Coronary artery (tissue), 2 donors: ENCODE data around the gene LDLRAD4.
A peak's percentile ranks its signal among the peaks of the same experiment; 100 is the strongest.

Experiments used
- DNase-seq: peaks from one replicate; pipeline ENCODE4 v3.0.0-alpha.2; 2017; ENCODE audit warnings: low spot score
- H3K27ac ChIP-seq, 2 donors: fragments of 200-600 bp; sonication (generic); one replicate each; pipeline ENCODE4 v1.5.1; 2016 to 2019
- H3K4me3 ChIP-seq: fragments of 200-600 bp; sonication (generic); 2 replicates; pipeline ENCODE4 v1.5.1; 2016; ENCODE audit warnings: mild to moderate bottlenecking, moderate library complexity
- TF ChIP-seq, protein P1 (sequence below): fragments of 200-600 bp; sonication (generic); IDR thresholded peaks from one replicate; pipeline ENCODE4 v1.5.1; 2019; ENCODE audit warnings: antibody characterized with exemption

The LDLRAD4 gene

DNA sequence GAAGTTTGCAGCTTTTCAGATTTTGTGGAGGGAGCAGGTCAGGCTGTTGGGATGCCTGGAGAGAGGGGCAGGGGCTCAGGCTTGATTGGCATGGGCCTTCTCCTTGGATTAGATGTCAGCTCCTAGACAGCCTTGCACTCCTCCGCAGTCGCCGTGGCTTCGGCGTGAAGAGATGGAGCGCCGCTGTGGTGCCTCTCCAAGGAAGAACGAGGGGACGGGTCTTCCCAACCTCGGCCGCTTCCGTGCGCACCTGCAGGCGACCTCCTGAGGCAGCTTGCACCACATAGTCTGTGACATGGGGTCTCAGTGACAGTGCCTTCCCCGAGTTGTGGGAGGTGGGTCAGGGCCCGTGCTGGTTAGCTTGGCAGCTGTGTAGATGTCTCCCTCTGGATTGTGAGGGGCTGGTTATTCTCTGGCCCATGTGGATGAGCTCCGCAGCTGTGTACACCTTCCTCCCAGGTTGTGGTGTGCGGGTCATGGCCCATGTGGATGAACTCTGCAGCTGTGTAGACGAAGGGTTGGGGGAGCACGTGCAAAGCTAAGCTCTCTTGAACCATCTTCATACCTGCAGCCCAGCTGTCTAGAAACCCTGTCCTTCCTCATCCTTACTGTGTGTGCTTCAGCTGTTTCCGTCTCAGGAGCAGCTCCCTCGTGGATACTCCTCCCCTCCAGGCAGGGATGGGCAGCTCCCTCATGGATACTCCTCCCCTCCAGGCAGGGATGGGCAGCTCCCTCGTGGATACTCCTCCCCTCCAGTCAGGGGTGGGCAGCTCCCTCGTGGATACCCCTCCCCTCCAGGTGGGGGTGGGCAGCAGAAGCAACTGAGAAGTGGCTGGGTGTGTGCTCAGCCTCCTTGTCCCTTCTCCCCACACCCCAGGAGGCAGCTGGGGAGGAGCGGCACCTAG, 170.3 kb downstream of the LDLRAD4 start:
- peak; percentile 68 for DNase-seq
- TF ChIP-seq, protein P1, sequence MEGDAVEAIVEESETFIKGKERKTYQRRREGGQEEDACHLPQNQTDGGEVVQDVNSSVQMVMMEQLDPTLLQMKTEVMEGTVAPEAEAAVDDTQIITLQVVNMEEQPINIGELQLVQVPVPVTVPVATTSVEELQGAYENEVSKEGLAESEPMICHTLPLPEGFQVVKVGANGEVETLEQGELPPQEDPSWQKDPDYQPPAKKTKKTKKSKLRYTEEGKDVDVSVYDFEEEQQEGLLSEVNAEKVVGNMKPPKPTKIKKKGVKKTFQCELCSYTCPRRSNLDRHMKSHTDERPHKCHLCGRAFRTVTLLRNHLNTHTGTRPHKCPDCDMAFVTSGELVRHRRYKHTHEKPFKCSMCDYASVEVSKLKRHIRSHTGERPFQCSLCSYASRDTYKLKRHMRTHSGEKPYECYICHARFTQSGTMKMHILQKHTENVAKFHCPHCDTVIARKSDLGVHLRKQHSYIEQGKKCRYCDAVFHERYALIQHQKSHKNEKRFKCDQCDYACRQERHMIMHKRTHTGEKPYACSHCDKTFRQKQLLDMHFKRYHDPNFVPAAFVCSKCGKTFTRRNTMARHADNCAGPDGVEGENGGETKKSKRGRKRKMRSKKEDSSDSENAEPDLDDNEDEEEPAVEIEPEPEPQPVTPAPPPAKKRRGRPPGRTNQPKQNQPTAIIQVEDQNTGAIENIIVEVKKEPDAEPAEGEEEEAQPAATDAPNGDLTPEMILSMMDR = no peak
- peak overlapping the region in 1 of 2 donors; percentile 73 for H3K27ac ChIP-seq
- no peak overlapping the region for H3K4me3 ChIP-seq

- DNase-seq = peak; percentile 54
- peak overlapping the region in 1 of 2 donors; percentile 73 for H3K27ac ChIP-seq
- TF ChIP-seq, protein P1 = no peak
- H3K4me3 ChIP-seq = no peak overlapping the region
Observed at GRCh38 chr18:13389491-13390131, 171.1 kb downstream of the LDLRAD4 start.

- peak; percentile 69 for DNase-seq
- TF ChIP-seq, protein P1 = no peak
- no peak overlapping the region for H3K4me3 ChIP-seq
- no peak overlapping the region for H3K27ac ChIP-seq
Observed at GRCh38 chr18:13390196-13390595, 171.6 kb downstream of the LDLRAD4 start.

GRCh38 chr18:13390711-13391110, 172.2 kb downstream of the LDLRAD4 start:
- TF ChIP-seq, protein P1 = no peak
- Histone ChIP-seq H3K4me3 (no peak overlapping the region), H3K27ac (no peak overlapping the region)
- no peak for DNase-seq

DNA sequence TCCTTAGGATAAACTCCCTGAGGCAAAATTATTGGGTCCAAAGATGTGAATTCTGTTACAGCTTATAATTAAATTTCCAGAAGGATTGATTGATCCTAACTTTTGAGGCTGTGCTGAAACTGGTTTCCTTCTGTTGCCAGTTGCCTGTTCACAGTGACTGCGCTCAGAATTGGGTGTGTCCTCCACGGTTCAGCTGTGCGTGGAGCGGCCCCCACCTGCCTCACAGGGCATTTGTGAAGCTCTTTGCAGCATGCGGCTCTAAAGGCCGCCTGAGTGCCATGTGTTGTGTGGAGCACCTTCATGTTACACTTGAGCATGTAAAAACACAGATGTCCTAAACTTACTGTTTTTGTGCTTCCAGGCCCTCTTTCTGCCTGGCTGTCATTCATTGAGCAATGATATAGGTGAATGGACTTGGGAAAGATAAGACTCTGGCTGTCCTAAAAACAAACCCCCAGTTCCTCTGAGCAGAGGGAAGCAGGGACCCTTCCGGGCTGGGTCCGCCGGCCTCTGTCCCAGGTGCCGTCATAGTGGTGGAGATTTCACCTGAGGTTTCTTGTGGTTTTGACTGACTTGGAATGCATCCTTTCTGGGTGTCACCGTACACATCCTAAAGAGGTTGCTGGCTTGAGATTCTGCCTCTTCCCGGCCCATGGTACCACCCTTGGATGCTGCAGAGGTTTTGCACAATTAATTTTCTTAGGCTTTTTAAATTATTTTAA, 173.6 kb downstream of the LDLRAD4 start:
- no peak overlapping the region for H3K4me3 ChIP-seq
- no peak for DNase-seq
- H3K27ac ChIP-seq = no peak overlapping the region
- TF ChIP-seq, protein P1 = no peak

DNA sequence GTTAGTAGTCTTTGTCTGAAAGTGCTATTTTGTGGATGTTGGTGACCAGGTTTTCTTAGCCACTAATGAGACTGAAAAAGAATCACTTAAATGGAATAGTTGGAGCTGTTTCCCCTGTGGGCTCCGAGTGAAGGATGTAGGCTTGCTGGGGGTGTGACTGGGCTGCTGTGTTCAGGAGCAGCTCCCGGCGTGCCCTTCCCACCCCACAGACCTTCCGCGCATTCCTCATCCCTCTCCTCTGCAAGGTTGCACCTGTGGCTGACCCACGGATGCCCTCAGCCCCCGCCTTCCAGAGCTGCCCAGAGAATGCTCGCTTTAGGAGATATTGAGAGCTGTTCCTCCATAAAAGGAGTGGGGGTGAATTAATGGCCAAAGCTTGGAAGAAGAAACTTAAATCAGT, 174.3 kb downstream of the LDLRAD4 start:
- TF ChIP-seq, protein P1 = no peak
- Histone ChIP-seq H3K27ac (no peak overlapping the region), H3K4me3 (no peak overlapping the region)
- peak; percentile 59 for DNase-seq
